Measurements from ENCODE around the gene MIF. TPM values are rescaled to one million over a fixed set of nuclear protein-coding genes. Genes with fewer than 3 reads are reported as not detected.

MIF gene
- total and polyA plus RNA-seq, 2 of the 4 experiments (the other 2 are of a cell fraction), result 123 to 530 TPM

DNA sequence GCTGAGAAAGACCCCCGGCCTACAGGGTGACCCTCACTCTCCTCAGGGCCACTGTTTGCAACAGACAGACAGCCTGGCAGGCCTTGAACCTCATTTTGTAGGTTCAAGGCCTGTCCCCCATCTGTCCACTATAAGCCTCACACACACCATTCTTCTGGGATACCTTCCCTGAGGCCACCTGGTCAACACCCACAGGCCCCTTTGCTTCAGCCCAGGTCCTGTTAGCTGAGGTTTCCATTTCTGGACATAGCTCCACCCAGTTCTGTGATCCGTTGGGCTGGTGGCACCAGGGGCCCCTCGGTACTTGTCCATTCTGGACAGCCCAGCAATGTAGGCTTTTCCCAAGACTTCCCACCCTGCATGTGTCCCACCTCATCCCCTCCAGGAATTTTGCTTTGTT is 3.1 kb downstream of the MIF start:
- no peak overlapping the region for H3K9ac ChIP-seq (ENCODE audit: low read depth, low read length)
- CTCF ChIA-PET, result no interaction called here
- no peak overlapping the region for H4K5ac ChIP-seq (ENCODE audit: low read depth, low read length)
- TF ChIP-seq, protein P1, sequence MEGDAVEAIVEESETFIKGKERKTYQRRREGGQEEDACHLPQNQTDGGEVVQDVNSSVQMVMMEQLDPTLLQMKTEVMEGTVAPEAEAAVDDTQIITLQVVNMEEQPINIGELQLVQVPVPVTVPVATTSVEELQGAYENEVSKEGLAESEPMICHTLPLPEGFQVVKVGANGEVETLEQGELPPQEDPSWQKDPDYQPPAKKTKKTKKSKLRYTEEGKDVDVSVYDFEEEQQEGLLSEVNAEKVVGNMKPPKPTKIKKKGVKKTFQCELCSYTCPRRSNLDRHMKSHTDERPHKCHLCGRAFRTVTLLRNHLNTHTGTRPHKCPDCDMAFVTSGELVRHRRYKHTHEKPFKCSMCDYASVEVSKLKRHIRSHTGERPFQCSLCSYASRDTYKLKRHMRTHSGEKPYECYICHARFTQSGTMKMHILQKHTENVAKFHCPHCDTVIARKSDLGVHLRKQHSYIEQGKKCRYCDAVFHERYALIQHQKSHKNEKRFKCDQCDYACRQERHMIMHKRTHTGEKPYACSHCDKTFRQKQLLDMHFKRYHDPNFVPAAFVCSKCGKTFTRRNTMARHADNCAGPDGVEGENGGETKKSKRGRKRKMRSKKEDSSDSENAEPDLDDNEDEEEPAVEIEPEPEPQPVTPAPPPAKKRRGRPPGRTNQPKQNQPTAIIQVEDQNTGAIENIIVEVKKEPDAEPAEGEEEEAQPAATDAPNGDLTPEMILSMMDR (conservative IDR thresholded peaks at IDR 0.05; ENCODE audit: low read depth, low read length), result no peak
- TF ChIP-seq RAD21 (IDR thresholded peaks at IDR 0.05; ENCODE audit: low read length) (no peak), USF2 (IDR thresholded peaks at IDR 0.05; ENCODE audit: low read depth, low read length) (no peak), BHLHE40 (IDR thresholded peaks at IDR 0.05; ENCODE audit: low read depth, low read length) (no peak), NFE2L2 (IDR thresholded peaks at IDR 0.05; ENCODE audit: low read depth, low read length) (no peak), CHD1 (IDR thresholded peaks at IDR 0.05; ENCODE audit: low read depth, low read length) (no peak), RCOR1 (IDR thresholded peaks at IDR 0.05; ENCODE audit: insufficient replicate concordance, low read length) (no peak), POLR2A (IDR thresholded peaks at IDR 0.05; ENCODE audit: low read depth, low read length) (no peak)
- WGBS, 2 experiments (ENCODE audit: extremely low coverage in 2 of 2, insufficient read length in 1 of 2), result 100% methylated on average over 1 of the region's 3 CpGs; no CpG with 5 or more reads in 1 of the 2 experiments
- no peak overlapping the region for H3K14ac ChIP-seq (replicated peaks; ENCODE audit: low read depth, low read length)
- peak overlapping the region; percentile 23 for H2AK9ac ChIP-seq (replicated peaks; ENCODE audit: low read depth, low read length, poor library complexity)
- no peak overlapping the region for H3K4me2 ChIP-seq (ENCODE audit: low read depth, low read length)
- no TSS peak for BruUV-seq (replicated peaks)
- H3K56ac ChIP-seq (ENCODE audit: extremely low read depth, insufficient read depth, low read length), result no peak overlapping the region
- H2BK120ac ChIP-seq (ENCODE audit: low read depth, low read length), result no peak overlapping the region
- POLR2A ChIA-PET (ENCODE audit: unreplicated experiment), result no interaction called here
- no peak overlapping the region for H3K4me3 ChIP-seq (ENCODE audit: insufficient read depth, low read depth, low read length)
- H4K20me1 ChIP-seq (ENCODE audit: insufficient read depth, low read length), result peaks cover 24% of the 10 kb centered on the region
- no peak overlapping the region for H2BK5ac ChIP-seq (ENCODE audit: low read depth, low read length, poor library complexity, severe bottlenecking)
- H2BK15ac ChIP-seq (ENCODE audit: low read depth, low read length), result no peak overlapping the region
- H2BK20ac ChIP-seq (ENCODE audit: low read depth, low read length), result no peak overlapping the region
- no peak overlapping the region for H2AFZ ChIP-seq (replicated peaks; ENCODE audit: low read length, poor library complexity)
- H4K91ac ChIP-seq (ENCODE audit: insufficient read depth, low read depth, low read length), result no peak overlapping the region
- H3K79me1 ChIP-seq (ENCODE audit: low read depth in 1 of 2, low read length in 2 of 2), result peaks cover 17 to 31% of the 10 kb centered on the region in 2 experiments
- no peaks in the 10 kb centered on the region for H3K27me3 ChIP-seq (ENCODE audit: control insufficient read depth, insufficient read depth, low read length)
- H2AK5ac ChIP-seq (ENCODE audit: low read depth, low read length), result no peak overlapping the region
- DNase-seq (no peak), ATAC-seq (ENCODE audit: low read depth) (no peak)
- peaks cover 12% of the 10 kb centered on the region for H3K4me1 ChIP-seq (ENCODE audit: control insufficient read depth, insufficient read depth, low read length)
- H3K27ac ChIP-seq (ENCODE audit: insufficient read depth, low read length), result no peak overlapping the region
- H3K23ac ChIP-seq (ENCODE audit: low read depth, low read length), result no peak overlapping the region
- H3K4ac ChIP-seq (ENCODE audit: low read depth, low read length), result no peak overlapping the region
- no peak overlapping the region for H4K8ac ChIP-seq (ENCODE audit: low read depth in 2 of 2, low read length in 2 of 2)
- H3K9me1 ChIP-seq (ENCODE audit: insufficient read depth, low read length), result peaks cover 21% of the 10 kb centered on the region
- dilution Hi-C loops (cut with HindIII; ENCODE audit: low sequenced_read_pairs, unreplicated experiment) (no loop called here), in situ Hi-C loops (cut with MboI; ENCODE audit: low sequenced_read_pairs) (no loop called here), intact Hi-C loops (cut with micrococcal nuclease) (no loop called here)
- no peak overlapping the region for H3K18ac ChIP-seq (ENCODE audit: low read depth, low read length)
- peaks cover 24% of the 10 kb centered on the region for H3K36me3 ChIP-seq (ENCODE audit: control insufficient read depth, insufficient read depth, low read length)
- no peaks in the 10 kb centered on the region for H3K9me3 ChIP-seq (ENCODE audit: control insufficient read depth, insufficient read depth, low read length)
